OCI-LY7 (cell line): ENCODE measurements around the gene IPCEF1. TPM values are rescaled to one million over a fixed set of nuclear protein-coding genes. Genes with fewer than 3 reads are reported as not detected.

Experiments
- BruUV-seq: library from RNA; stranded (reverse); fragments of 400-500 nt; replicated peaks from 2 replicates; lab custom pipeline; 2021; lab: Mats Ljungman, UMichigan
- CTCF ChIA-PET: fragments of 300-600 bp; sonication (Branson Sonifier 250); formaldehyde crosslinking; loops from one replicate; lab custom pipeline; 2022; ENCODE audit warnings: antibody characterized with exemption; ENCODE audit not compliant: unreplicated experiment; lab: Charles Lee
- POLR2A ChIA-PET: fragments of 300-600 bp; sonication (Branson Sonifier 250); formaldehyde crosslinking; loops from one replicate; lab custom pipeline; 2022; ENCODE audit warnings: antibody characterized with exemption; lab: Charles Lee
- DNase-seq: peaks from one replicate; pipeline ENCODE4 v3.0.0-alpha.2; 2015; ENCODE audit warnings: low spot score
- H2AFZ ChIP-seq: fragments of 200-600 bp; sonication (generic), shearing (Covaris generic); 2 replicates; pipeline ENCODE4 v1.6.1; 2014; ENCODE audit warnings: mild to moderate bottlenecking, antibody characterized with exemption, low read length, moderate library complexity
- H3K27ac ChIP-seq: fragments of 200-600 bp; sonication (generic); 2 replicates; pipeline ENCODE4 v1.5.1; 2014; ENCODE audit warnings: mixed run types, low read depth, mild to moderate bottlenecking, moderate library complexity, low read length, inconsistent platforms; ENCODE audit not compliant: poor library complexity, severe bottlenecking
- H3K36me3 ChIP-seq: fragments of 200-600 bp; sonication (generic); 2 replicates; pipeline ENCODE4 v1.6.1; 2014; ENCODE audit warnings: mild to moderate bottlenecking, antibody characterized with exemption, low read length, moderate library complexity, mixed read lengths; ENCODE audit not compliant: insufficient read depth
- H3K4me1 ChIP-seq: fragments of 200-600 bp; sonication (generic); 2 replicates; pipeline ENCODE4 v1.5.1; 2014; ENCODE audit warnings: mild to moderate bottlenecking, low read length; ENCODE audit not compliant: insufficient read depth, poor library complexity, severe bottlenecking
- H3K4me2 ChIP-seq: fragments of 200-600 bp; sonication (generic); 2 replicates; pipeline ENCODE4 v1.6.1; 2014; ENCODE audit warnings: mild to moderate bottlenecking, low read length
- H3K4me3 ChIP-seq: fragments of 200-600 bp; sonication (generic); 2 replicates; pipeline ENCODE4 v1.5.1; 2014; ENCODE audit warnings: mild to moderate bottlenecking, low read depth, low read length; ENCODE audit not compliant: poor library complexity, severe bottlenecking
- H3K79me2 ChIP-seq: fragments of 200-600 bp; sonication (generic); 2 replicates; pipeline ENCODE4 v1.6.1; 2016; ENCODE audit warnings: low read depth, mild to moderate bottlenecking, low read length, moderate library complexity, mixed read lengths; ENCODE audit not compliant: insufficient read depth
- H3K9me2 ChIP-seq: fragments of 200-600 bp; sonication (generic); 2 replicates; pipeline ENCODE4 v1.6.1; 2016; ENCODE audit warnings: mild to moderate bottlenecking, low read length, mixed read lengths; ENCODE audit not compliant: insufficient read depth
- H3K9me3 ChIP-seq: fragments of 200-600 bp; sonication (generic); 2 replicates; pipeline ENCODE4 v1.6.1; 2014; ENCODE audit warnings: mild to moderate bottlenecking, mixed run types, low read length, mixed read lengths
- H4K20me1 ChIP-seq: fragments of 200-600 bp; sonication (generic); 2 replicates; pipeline ENCODE4 v1.6.1; 2014; ENCODE audit warnings: mild to moderate bottlenecking, antibody characterized with exemption, low read length, moderate library complexity, mixed read lengths; ENCODE audit not compliant: insufficient read depth
- EZH2phosphoT487 ChIP-seq: fragments of 200-600 bp; sonication (generic); IDR thresholded peaks from 2 replicates; pipeline ENCODE4 v1.6.1; 2018; ENCODE audit warnings: low read depth, borderline replicate concordance, mild to moderate bottlenecking, mixed run types, antibody characterized with exemption, low read length, moderate library complexity, mixed read lengths
- intact Hi-C: fragments of 100-400 bp; cut with micrococcal nuclease; formaldehyde crosslinking; loops from one replicate; pipeline ENCODE4 v1.10.0; 2022; ENCODE audit not compliant: unreplicated experiment
- total RNA-seq, 2 experiments: library from RNA; depleted of rRNA in 1 of 2; stranded (reverse); fragments of >200 nt in 1 of 2; shearing (Covaris generic) in 1 of 2; gene quantifications; 2 replicates each; pipeline ENCODE4 v1.2.3, GENCODE V29; 2014 to 2022
- TF ChIP-seq, protein P1 (sequence below): fragments of 200-600 bp; sonication (generic); conservative IDR thresholded peaks from 2 replicates; pipeline ENCODE4 v1.5.1; 2014; ENCODE audit warnings: mild to moderate bottlenecking, antibody characterized with exemption, low read length, moderate library complexity, mixed read lengths

IPCEF1 gene
- total RNA-seq, 2 experiments from 2014 or later, result not detected

GRCh38 chr6:154111025-154111424, 245.6 kb downstream of the IPCEF1 start:
- no peaks in the 10 kb centered on the region for H3K9me2 ChIP-seq
- H3K4me2 ChIP-seq, result no peak overlapping the region
- no peak overlapping the region for H3K4me3 ChIP-seq
- no peaks in the 10 kb centered on the region for H3K36me3 ChIP-seq
- H2AFZ ChIP-seq, result no peak overlapping the region
- no peaks in the 10 kb centered on the region for H3K79me2 ChIP-seq
- H4K20me1 ChIP-seq, result no peaks in the 10 kb centered on the region
- ChIA-PET POLR2A (interaction anchor here (1.1 kb wide), 1 partner anchor 8 kb away, joined by 3 read pairs; no protein-coding TSS in a partner anchor), CTCF (no interaction called here)
- H3K4me1 ChIP-seq, result no peaks in the 10 kb centered on the region
- no peak for DNase-seq
- intact Hi-C loops, result no loop called here
- no peak for TF ChIP-seq EZH2phosphoT487
- TF ChIP-seq, protein P1, sequence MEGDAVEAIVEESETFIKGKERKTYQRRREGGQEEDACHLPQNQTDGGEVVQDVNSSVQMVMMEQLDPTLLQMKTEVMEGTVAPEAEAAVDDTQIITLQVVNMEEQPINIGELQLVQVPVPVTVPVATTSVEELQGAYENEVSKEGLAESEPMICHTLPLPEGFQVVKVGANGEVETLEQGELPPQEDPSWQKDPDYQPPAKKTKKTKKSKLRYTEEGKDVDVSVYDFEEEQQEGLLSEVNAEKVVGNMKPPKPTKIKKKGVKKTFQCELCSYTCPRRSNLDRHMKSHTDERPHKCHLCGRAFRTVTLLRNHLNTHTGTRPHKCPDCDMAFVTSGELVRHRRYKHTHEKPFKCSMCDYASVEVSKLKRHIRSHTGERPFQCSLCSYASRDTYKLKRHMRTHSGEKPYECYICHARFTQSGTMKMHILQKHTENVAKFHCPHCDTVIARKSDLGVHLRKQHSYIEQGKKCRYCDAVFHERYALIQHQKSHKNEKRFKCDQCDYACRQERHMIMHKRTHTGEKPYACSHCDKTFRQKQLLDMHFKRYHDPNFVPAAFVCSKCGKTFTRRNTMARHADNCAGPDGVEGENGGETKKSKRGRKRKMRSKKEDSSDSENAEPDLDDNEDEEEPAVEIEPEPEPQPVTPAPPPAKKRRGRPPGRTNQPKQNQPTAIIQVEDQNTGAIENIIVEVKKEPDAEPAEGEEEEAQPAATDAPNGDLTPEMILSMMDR, result no peak
- BruUV-seq, result no TSS peak
- no peak overlapping the region for H3K27ac ChIP-seq
- H3K9me3 ChIP-seq, result no peaks in the 10 kb centered on the region

DNA sequence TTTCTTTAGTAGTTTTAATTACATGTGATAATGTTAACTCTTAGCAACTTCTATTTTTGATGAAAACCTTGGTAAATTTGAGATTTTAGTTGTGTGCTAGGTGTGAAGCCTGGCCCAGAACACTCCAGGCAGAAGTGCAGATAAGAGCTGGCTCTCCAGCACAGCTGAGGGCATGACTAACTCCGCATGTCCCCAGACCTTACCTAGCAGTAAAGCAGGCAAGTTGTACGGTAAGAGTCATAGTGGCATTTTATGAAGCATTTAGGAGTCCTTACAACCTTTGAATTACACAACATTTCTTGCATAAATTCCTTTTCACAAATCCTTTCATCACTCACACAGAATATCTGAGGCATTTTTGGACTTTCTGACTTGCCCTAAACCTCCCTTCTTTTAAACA, 250.4 kb downstream of the IPCEF1 start:
- BruUV-seq, result no TSS peak
- Histone ChIP-seq H3K9me2 (no peaks in the 10 kb centered on the region), H4K20me1 (no peaks in the 10 kb centered on the region), H3K4me3 (no peak overlapping the region), H3K4me1 (no peaks in the 10 kb centered on the region), H3K9me3 (no peaks in the 10 kb centered on the region), H2AFZ (no peak overlapping the region), H3K4me2 (no peak overlapping the region), H3K27ac (no peak overlapping the region), H3K79me2 (no peaks in the 10 kb centered on the region), H3K36me3 (no peaks in the 10 kb centered on the region)
- POLR2A ChIA-PET, result interaction anchor here (1.0 kb wide), 1 partner anchor 18 kb away, joined by 3 read pairs; no protein-coding TSS in a partner anchor
- TF ChIP-seq EZH2phosphoT487, result no peak
- TF ChIP-seq, protein P1, result no peak
- intact Hi-C loops, result no loop called here
- DNase-seq, result no peak
- CTCF ChIA-PET, result no interaction called here

Other genes with a start within 250 kb of the IPCEF1 start
- not detected in 2 replicates for gene CNKSR3, start 153.9 kb upstream of the IPCEF1 start, total RNA-seq (2014; rRNA removed; shearing (Covaris generic))
- not detected in 2 replicates for gene CNKSR3, start 153.9 kb upstream of the IPCEF1 start, total RNA-seq (2022)